ENCODE measurements around the gene RPL23. TPM values are rescaled to one million over a fixed set of nuclear protein-coding genes. Genes with fewer than 3 reads are reported as not detected.
A peak's percentile ranks its signal among the peaks of the same experiment; 100 is the strongest.
"Not testable (repeated sequence)": the region's sequence is repeated elsewhere in the genome, so short reads cannot be mapped to it uniquely, and the experiment has no call there.

Gene RPL23
- total and polyA plus RNA-seq, 8 donors, result 89.8 to 3,359 (median 1,467) TPM

GRCh38 chr17:38857271-38857670 is 3.8 kb upstream of the RPL23 start:
- Histone ChIP-seq H3K36me3 (peaks cover under 1 to 5% (median 3%) of the 10 kb centered on the region in 4 donors), H3K27ac (no peak overlapping the region), H3K9me3 (no peaks in the 10 kb centered on the region), H3K4me1 (peaks cover 6 to 17% (median 12%) of the 10 kb centered on the region in 4 donors), H3K4me3 (no peak overlapping the region), H3K27me3 (no peaks in the 10 kb centered on the region)
- TF ChIP-seq POLR2A (IDR thresholded peaks at IDR 0.05) (no peak), EP300 (IDR thresholded peaks at IDR 0.05) (no peak), CTCF (IDR thresholded peaks at IDR 0.05) (no peak), POLR2AphosphoS5 (IDR thresholded peaks at IDR 0.05) (no peak)
- intact Hi-C loops (cut with DNase I; ENCODE audit: low total_unique reads), result no loop called here
- no peak for DNase-seq
- WGBS, 5 donors, result 72 to 83% (median 78%) methylated on average over 5 of the region's 5 CpGs

GRCh38 chr17:38855101-38855714 is 1.7 kb upstream of the RPL23 start:
- peaks cover 18 to 38% (median 31%) of the 10 kb centered on the region in 4 donors for H3K4me1 ChIP-seq
- WGBS, 5 donors, result 81 to 96% (median 92%) methylated on average over 28 of the region's 28 CpGs
- DNase-seq; H3K9me3 ChIP-seq; H3K27ac ChIP-seq; H3K4me3 ChIP-seq; H3K27me3 ChIP-seq; intact Hi-C loops (cut with DNase I; ENCODE audit: low total_unique reads): not testable (repeated sequence)
- H3K36me3 ChIP-seq, result peaks cover 19 to 26% (median 24%) of the 10 kb centered on the region in 4 donors

- intact Hi-C loops (cut with DNase I; ENCODE audit: low total_unique reads), result no loop called here
- DNase-seq, result peak in 1 of 2 donors; percentile 52
- WGBS, 5 donors, result 0 to 1% (median 1%) methylated on average over 19 of the region's 19 CpGs
- peaks cover 42 to 49% (median 48%) of the 10 kb centered on the region in 4 donors for H3K36me3 ChIP-seq
- no peaks in the 10 kb centered on the region for H3K9me3 ChIP-seq
- H3K4me3 ChIP-seq, result peak overlapping the region; percentile 52 to 73 (median 66)
- H3K27me3 ChIP-seq, result no peaks in the 10 kb centered on the region
- peaks cover 18 to 51% (median 35%) of the 10 kb centered on the region in 4 donors for H3K4me1 ChIP-seq
- no peak for TF ChIP-seq EP300 (IDR thresholded peaks at IDR 0.05)
- TF ChIP-seq POLR2A (IDR thresholded peaks at IDR 0.05), result no peak
- no peak for TF ChIP-seq POLR2AphosphoS5 (IDR thresholded peaks at IDR 0.05)
- TF ChIP-seq CTCF (IDR thresholded peaks at IDR 0.05), result no peak
- H3K27ac ChIP-seq, result peak overlapping the region; percentile 55 to 96 (median 92)
Observed at GRCh38 chr17:38852771-38853291, 690 bp downstream of the RPL23 start.

- 24 to 42% (median 33%) methylated on average over 2 of the region's 2 CpGs for WGBS, 5 donors
- H3K4me1 ChIP-seq, result peaks cover 18 to 51% (median 35%) of the 10 kb centered on the region in 4 donors
- peaks cover 48 to 63% (median 62%) of the 10 kb centered on the region in 4 donors for H3K36me3 ChIP-seq
- H3K4me3 ChIP-seq, result peak overlapping the region; percentile 52 to 73 (median 66)
- peak overlapping the region in 3 of 5 donors; percentile 92 to 96 (median 95) for H3K27ac ChIP-seq
- intact Hi-C loops (cut with DNase I; ENCODE audit: low total_unique reads), result no loop called here
- H3K27me3 ChIP-seq, result no peaks in the 10 kb centered on the region
- no peak for DNase-seq
- no peaks in the 10 kb centered on the region for H3K9me3 ChIP-seq
- TF ChIP-seq CTCF (IDR thresholded peaks at IDR 0.05) (no peak), EP300 (IDR thresholded peaks at IDR 0.05) (no peak), POLR2A (IDR thresholded peaks at IDR 0.05) (no peak), POLR2AphosphoS5 (IDR thresholded peaks at IDR 0.05) (no peak)
Observed at GRCh38 chr17:38851434-38851833, 2.1 kb downstream of the RPL23 start.

GRCh38 chr17:38850374-38850773 is 3.1 kb downstream of the RPL23 start:
- Histone ChIP-seq H3K4me1 (peaks cover 18 to 51% (median 35%) of the 10 kb centered on the region in 4 donors), H3K36me3 (peaks cover 48 to 65% (median 62%) of the 10 kb centered on the region in 4 donors), H3K9me3 (no peaks in the 10 kb centered on the region), H3K27me3 (no peaks in the 10 kb centered on the region), H3K4me3 (peak overlapping the region in 1 of 4 donors; percentile 73), H3K27ac (no peak overlapping the region)
- WGBS, 5 donors, result 55 to 66% (median 63%) methylated on average over 7 of the region's 7 CpGs
- DNase-seq, result no peak
- TF ChIP-seq POLR2A (IDR thresholded peaks at IDR 0.05), result no peak
- intact Hi-C loops (cut with DNase I; ENCODE audit: low total_unique reads), result no loop called here
